ENCODE measurements around the gene TMIE.

DNA sequence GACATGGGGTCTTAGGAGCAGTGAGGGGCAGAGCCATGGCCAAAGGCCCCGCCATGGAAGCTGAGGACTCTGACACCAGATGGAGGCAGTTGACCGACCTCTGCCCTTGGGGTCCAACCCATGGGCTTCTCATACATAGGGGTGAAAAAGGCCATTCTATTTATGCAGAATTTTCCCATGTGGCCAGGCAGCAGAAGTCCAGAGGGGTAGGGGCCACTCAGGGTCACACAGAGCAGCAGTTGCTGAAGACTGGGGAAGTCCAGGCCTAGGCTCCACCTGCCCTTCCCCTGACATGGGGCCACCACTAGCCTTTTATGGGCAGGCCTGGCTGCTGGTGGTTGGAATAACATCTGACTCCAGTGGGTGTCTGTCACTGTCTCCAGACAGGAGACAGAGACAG lies 10.1 kb downstream of the TMIE start:
- TF ChIP-seq, protein P1, sequence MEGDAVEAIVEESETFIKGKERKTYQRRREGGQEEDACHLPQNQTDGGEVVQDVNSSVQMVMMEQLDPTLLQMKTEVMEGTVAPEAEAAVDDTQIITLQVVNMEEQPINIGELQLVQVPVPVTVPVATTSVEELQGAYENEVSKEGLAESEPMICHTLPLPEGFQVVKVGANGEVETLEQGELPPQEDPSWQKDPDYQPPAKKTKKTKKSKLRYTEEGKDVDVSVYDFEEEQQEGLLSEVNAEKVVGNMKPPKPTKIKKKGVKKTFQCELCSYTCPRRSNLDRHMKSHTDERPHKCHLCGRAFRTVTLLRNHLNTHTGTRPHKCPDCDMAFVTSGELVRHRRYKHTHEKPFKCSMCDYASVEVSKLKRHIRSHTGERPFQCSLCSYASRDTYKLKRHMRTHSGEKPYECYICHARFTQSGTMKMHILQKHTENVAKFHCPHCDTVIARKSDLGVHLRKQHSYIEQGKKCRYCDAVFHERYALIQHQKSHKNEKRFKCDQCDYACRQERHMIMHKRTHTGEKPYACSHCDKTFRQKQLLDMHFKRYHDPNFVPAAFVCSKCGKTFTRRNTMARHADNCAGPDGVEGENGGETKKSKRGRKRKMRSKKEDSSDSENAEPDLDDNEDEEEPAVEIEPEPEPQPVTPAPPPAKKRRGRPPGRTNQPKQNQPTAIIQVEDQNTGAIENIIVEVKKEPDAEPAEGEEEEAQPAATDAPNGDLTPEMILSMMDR (IDR thresholded peaks at IDR 0.05; ENCODE audit: low read depth, low read length, poor library complexity, severe bottlenecking) = no peak
- TF ChIP-seq EZH2phosphoT487 (IDR thresholded peaks at IDR 0.05; ENCODE audit: borderline replicate concordance, low read length) = no peak
